Muscle layer of colon (tissue), 2 donors: ENCODE data around the gene HPCAL1.

Source experiments
- H3K27ac ChIP-seq: one replicate; pipeline ENCODE4 v1.7.0; 2013; ENCODE audit warnings: low read depth, mild to moderate bottlenecking, low read length, moderate library complexity
- H3K27me3 ChIP-seq, 2 donors: one replicate each; pipeline ENCODE4 v1.7.0; 2013; ENCODE audit warnings: low read length in 2 of 2, mild to moderate bottlenecking in 2 of 2; ENCODE audit not compliant: insufficient read depth in 2 of 2, control insufficient read depth in 1 of 2
- H3K36me3 ChIP-seq: one replicate; pipeline ENCODE4 v1.7.0; 2013; ENCODE audit warnings: mild to moderate bottlenecking, low read length; ENCODE audit not compliant: insufficient read depth
- H3K4me1 ChIP-seq: one replicate; pipeline ENCODE4 v1.7.0; 2013; ENCODE audit warnings: mild to moderate bottlenecking, low read length; ENCODE audit not compliant: insufficient read depth
- H3K4me3 ChIP-seq, 2 donors: one replicate each; pipeline ENCODE4 v1.7.0; 2013; ENCODE audit warnings: low read length in 2 of 2, low read depth in 1 of 2, mild to moderate bottlenecking in 1 of 2, moderate library complexity in 1 of 2
- H3K9ac ChIP-seq: one replicate; pipeline ENCODE4 v1.7.0; 2013; ENCODE audit warnings: low read length
- H3K9me3 ChIP-seq: one replicate; pipeline ENCODE4 v1.7.0; 2013; ENCODE audit warnings: mild to moderate bottlenecking, low read length
- donor health status: abdominal sarcoma.
- donor health status: Adenocarcinoma of cecum.

HPCAL1 gene

GRCh38 chr2:10322481-10322880, 19.8 kb downstream of the HPCAL1 start:
- H3K27ac ChIP-seq, result no peak overlapping the region
- peaks cover 19% of the 10 kb centered on the region for H3K4me1 ChIP-seq
- no peak overlapping the region for H3K9ac ChIP-seq
- no peak overlapping the region for H3K4me3 ChIP-seq
- H3K27me3 ChIP-seq, result no peaks in the 10 kb centered on the region
- H3K9me3 ChIP-seq, result no peaks in the 10 kb centered on the region
- no peaks in the 10 kb centered on the region for H3K36me3 ChIP-seq

DNA sequence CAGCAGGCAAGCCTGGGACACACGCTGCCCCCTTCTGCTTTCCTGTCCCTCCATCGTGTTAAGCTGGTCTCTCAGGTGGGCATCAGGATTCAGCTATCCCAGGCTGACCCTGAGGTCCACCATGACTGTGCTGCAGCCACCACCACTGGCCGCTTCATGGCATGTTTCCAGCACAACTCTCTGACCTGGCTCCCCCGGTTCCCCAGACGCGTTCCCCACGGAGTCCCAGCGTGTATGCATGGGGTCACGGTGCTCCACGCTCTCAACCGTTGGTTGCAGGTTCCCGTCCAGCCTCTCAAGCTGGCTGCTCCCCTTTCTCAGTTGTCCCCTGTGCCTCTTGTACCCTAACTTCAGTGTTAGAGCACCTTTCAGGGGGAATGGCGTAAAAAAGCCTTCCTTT, 20.3 kb downstream of the HPCAL1 start:
- no peak overlapping the region for H3K4me3 ChIP-seq
- no peaks in the 10 kb centered on the region for H3K9me3 ChIP-seq
- no peak overlapping the region for H3K27ac ChIP-seq
- no peaks in the 10 kb centered on the region for H3K36me3 ChIP-seq
- no peak overlapping the region for H3K9ac ChIP-seq
- H3K4me1 ChIP-seq, result peaks cover 19% of the 10 kb centered on the region
- no peaks in the 10 kb centered on the region for H3K27me3 ChIP-seq

DNA sequence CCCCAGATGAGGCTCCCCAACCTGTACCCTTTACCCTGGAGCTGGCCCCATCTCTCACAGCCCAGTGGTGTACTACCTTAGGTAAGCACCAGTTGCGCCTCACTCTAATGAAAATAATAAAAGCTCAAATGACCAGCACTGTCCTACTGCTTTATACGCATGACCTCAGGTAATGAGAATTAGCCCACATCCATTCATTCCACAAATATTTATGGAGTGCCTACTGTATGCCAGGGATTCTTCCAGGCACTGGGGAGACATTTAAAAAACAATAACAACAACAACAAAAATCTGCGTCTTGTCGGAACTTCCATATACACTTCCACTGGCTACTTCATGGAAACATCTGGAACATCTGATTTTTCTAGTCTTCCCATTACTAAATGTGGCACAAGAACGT, 20.8 kb downstream of the HPCAL1 start:
- no peak overlapping the region for H3K4me3 ChIP-seq
- H3K27me3 ChIP-seq, result no peaks in the 10 kb centered on the region
- H3K27ac ChIP-seq, result no peak overlapping the region
- no peak overlapping the region for H3K9ac ChIP-seq
- no peaks in the 10 kb centered on the region for H3K9me3 ChIP-seq
- H3K4me1 ChIP-seq, result peaks cover 22% of the 10 kb centered on the region
- H3K36me3 ChIP-seq, result no peaks in the 10 kb centered on the region

DNA sequence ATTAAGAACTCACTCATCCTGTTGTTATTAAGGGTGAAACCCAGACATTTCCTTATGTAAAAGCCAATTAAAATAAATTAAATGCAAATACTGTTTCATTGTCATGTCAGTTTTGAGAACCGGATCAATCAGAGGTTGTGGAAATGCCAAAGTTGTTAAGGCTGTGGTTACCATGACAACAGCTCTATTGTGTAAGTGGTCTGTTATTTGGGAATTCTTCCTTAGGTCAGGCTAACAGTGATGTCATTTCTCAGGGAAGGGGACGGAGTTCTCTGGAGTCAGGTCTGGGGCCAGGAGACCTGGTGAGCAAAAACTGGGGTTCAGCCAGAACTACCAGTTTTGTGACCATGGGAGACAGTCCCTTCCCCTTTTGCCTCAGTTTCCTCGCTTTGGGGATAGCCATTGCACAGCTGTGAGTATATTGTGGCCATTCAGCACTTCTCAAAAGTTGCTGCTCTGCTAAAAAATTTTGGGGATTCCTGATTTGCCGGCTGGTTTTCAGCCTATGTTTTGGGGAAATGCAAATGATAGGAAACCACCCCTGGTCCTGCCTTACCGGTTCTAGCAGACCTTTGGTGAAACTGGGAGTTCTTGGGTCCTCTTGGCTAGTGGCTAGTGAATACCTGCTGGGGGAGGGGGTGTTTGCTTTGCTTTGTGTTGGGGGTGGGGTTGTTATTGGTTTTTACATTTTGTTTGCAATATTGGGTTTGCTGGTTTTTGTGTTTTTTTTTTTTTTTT, 21.6 kb downstream of the HPCAL1 start:
- Histone ChIP-seq H3K27ac (no peak overlapping the region), H3K9me3 (no peaks in the 10 kb centered on the region), H3K4me1 (peaks cover 26% of the 10 kb centered on the region), H3K9ac (no peak overlapping the region), H3K36me3 (no peaks in the 10 kb centered on the region), H3K4me3 (no peak overlapping the region), H3K27me3 (no peaks in the 10 kb centered on the region)

- Histone ChIP-seq H3K4me1 (peaks cover 31% of the 10 kb centered on the region), H3K9ac (no peak overlapping the region), H3K27ac (no peak overlapping the region), H3K27me3 (no peaks in the 10 kb centered on the region), H3K9me3 (no peaks in the 10 kb centered on the region), H3K4me3 (no peak overlapping the region), H3K36me3 (no peaks in the 10 kb centered on the region)
These were observed 22.8 kb downstream of the HPCAL1 start for GRCh38 chr2:10325278-10326145.

DNA sequence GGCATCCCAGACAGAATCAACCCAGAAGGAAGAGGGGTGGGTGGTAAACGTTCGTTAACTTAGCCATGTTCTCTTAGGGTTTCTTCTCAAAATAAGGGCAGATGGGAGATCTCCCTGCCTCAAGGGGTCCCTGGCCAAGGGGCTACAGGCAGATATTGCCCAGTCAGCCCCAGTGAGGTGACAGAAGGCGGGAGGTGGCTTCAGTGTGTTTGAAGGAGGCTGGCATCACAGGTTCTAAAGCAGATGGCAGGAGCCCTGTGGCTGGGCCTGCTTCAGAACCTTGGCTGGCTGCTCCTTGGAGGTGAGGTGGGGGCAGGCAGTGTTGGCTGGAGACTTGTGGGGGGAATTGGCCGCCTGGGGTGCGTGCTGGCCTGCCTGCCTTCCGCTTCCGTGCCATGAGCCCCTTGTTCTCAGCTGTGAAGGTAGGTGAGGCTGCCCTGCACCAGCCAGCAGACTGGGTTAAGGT, 23.5 kb downstream of the HPCAL1 start:
- Histone ChIP-seq H3K9ac (no peak overlapping the region), H3K27me3 (no peaks in the 10 kb centered on the region), H3K27ac (no peak overlapping the region), H3K4me3 (no peak overlapping the region), H3K4me1 (peaks cover 34% of the 10 kb centered on the region), H3K9me3 (no peaks in the 10 kb centered on the region), H3K36me3 (no peaks in the 10 kb centered on the region)

- H3K36me3 ChIP-seq, result no peaks in the 10 kb centered on the region
- H3K4me1 ChIP-seq, result peaks cover 38% of the 10 kb centered on the region
- no peaks in the 10 kb centered on the region for H3K27me3 ChIP-seq
- no peaks in the 10 kb centered on the region for H3K9me3 ChIP-seq
- no peak overlapping the region for H3K9ac ChIP-seq
- H3K4me3 ChIP-seq, result no peak overlapping the region
- no peak overlapping the region for H3K27ac ChIP-seq
These were observed 24.2 kb downstream of the HPCAL1 start for GRCh38 chr2:10326707-10327594.

DNA sequence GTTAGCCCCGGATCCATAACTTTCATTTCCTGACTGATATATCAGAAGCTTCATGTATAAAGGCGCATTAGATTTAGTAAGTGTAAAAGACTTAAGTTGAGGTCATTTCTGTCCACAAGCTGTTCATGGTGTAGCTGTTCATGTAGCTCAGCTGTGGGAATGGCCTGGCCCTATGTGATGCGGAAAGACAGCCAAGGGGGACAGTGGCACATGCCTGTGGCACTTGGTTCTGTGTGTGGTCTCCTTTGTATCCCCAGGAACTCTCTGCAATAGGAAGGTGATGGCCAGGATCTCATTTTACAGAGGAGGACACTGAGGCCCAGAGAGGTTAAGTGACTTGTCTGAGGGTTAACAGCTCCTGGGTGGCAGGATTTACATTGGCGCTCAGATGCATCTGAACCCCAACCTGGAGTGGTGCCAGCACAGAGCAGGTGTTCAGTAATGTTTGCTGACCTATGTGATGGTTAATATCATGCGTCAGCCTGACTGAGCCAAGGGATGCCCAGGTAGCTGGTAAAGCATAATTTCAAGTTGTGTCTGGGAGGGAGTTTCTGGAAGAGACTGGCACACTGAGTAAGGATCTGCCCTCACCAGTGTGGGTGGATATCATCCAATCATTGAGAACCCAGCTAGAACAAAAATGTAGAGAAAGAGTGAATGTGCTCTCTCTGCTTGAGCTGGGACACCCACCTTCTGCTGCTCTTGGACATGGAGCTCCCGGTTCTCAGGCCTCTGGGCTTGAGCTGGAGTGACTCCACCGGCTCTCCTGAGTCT, 25.4 kb downstream of the HPCAL1 start:
- Histone ChIP-seq H3K4me1 (peaks cover 38% of the 10 kb centered on the region), H3K36me3 (no peaks in the 10 kb centered on the region), H3K4me3 (no peak overlapping the region), H3K27me3 (no peaks in the 10 kb centered on the region), H3K9ac (no peak overlapping the region), H3K9me3 (no peaks in the 10 kb centered on the region), H3K27ac (no peak overlapping the region)

DNA sequence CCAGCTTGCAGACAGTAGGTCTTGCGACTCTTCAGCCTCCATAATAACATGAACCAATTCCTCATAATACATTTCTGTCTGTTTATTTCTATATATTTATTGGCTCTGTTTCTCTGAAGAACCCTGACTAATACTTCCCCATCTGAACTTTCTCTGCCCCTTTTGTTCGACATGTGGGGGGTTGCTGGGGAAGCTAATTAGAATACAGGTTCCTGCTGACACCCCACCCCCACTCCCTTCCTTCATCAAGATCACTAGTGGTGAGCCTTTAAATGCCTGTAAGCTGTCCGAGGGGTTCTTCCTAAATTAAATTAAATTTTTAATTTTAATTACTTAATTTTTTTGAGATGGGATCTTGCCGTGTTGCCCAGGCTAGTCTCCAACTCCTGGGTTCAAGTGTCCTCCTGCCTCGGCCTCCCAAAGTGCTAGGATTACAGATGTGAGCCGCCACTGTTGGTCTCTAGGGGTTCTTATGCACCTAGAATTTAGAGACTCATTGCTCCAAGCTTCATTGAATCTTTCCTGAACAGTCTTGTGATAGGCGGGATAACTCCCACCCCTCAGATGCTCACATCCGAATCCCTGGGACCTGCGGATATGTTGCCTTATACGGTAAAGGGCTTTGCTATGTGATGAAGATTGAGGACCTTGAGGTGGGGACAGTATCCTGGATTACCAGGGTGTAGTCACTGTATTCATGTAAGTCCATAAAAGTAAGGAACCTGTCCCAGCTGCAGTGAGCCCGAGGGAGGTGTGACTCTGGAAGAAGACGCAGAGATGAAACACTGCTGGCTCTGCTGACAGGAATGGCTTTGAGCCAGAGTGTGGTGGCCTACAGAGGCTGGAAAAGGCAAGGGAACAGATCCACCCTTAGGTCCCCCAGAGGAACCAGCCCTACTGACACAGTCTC, 26.2 kb downstream of the HPCAL1 start:
- H3K9ac ChIP-seq, result no peak overlapping the region
- no peak overlapping the region for H3K27ac ChIP-seq
- H3K9me3 ChIP-seq, result no peaks in the 10 kb centered on the region
- H3K27me3 ChIP-seq, result no peaks in the 10 kb centered on the region
- H3K36me3 ChIP-seq, result no peaks in the 10 kb centered on the region
- peaks cover 38% of the 10 kb centered on the region for H3K4me1 ChIP-seq
- no peak overlapping the region for H3K4me3 ChIP-seq

GRCh38 chr2:10329580-10329879, 26.8 kb downstream of the HPCAL1 start:
- H3K4me1 ChIP-seq, result peaks cover 38% of the 10 kb centered on the region

More at GRCh38 chr2:10329580-10329879, 26.8 kb downstream of the HPCAL1 start:
- no peaks in the 10 kb centered on the region for H3K9me3 ChIP-seq
- no peak overlapping the region for H3K4me3 ChIP-seq
- H3K36me3 ChIP-seq, result no peaks in the 10 kb centered on the region
- no peak overlapping the region for H3K9ac ChIP-seq
- H3K27ac ChIP-seq, result no peak overlapping the region
- H3K27me3 ChIP-seq, result no peaks in the 10 kb centered on the region
